Non-pigmented ciliary epithelial cell (primary cell): ENCODE results near the gene BLCAP.
"Not testable (repeated sequence)": the region's sequence is repeated elsewhere in the genome, so short reads cannot be mapped to it uniquely, and the experiment has no call there.

ENCODE experiments used
- DNase-seq: peaks from one replicate; pipeline ENCODE4 v3.0.0-alpha.2; 2010; ENCODE audit warnings: low read depth

Gene BLCAP, protein sequence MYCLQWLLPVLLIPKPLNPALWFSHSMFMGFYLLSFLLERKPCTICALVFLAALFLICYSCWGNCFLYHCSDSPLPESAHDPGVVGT

DNA sequence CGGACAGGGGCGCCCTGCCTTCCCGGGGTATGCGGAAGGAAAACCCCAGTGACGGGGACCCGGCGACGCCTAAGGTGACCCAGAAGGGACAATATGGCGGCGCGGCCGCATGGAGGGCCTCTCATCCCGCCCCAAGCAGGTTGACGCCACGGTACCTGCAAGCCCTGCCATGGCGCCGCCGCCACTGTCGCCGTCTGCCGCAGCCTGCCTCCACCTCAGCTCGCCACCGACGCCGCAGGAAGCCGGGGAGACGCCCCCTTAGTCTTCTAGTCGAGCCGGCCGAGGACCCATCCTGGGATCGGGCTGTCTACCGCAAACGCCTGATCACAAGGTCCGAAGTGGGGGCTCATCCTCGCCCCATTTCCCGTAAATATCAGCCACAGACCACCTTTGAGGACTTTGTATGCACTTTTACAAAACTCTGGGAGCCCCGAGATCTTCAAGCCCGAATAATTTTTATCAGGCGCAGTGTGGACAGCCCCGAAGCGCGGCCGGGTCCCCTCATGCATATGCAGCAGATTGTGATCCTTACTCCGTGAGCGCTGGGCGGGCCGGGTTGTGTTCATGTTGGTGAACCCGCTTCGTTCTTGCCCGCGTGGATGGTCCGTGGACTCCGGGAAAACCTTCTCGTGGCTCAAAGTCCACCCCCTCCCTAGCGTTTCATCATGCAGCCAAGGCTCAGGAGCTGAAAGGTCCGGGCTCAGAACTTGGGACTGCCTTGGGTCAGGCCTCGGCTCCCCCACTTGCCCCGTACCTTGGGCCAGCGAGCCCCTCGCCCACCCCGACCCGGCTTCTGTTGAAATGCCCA, at the start of gene BLCAP:
Gene BLCAP (minus strand): TSS at position 239 of the 808 bp plus-strand sequence. CDS start 8,702 bp downstream, outside the sequence.
- DNase-seq = no peak

DNA sequence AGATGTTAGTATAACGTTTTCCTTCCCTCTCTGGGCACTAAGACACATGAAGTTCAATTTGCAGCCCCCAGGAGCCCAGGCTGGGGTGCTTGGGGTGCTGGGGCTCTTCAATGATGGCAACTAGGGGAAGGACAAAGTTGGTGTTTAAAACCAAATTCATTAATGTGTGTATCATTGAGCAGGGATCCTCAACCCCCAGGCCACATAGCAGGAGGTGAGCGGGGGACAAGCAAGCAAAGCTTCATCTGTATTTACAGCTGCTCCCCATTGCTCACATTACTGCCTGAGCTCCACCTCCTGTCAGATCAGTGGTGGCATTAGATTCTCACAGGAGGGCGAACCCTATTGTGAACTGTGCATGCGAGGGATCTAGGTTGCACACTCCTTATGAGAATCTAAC, 49.8 kb upstream of the BLCAP start:
- not testable (repeated sequence) for DNase-seq

DNA sequence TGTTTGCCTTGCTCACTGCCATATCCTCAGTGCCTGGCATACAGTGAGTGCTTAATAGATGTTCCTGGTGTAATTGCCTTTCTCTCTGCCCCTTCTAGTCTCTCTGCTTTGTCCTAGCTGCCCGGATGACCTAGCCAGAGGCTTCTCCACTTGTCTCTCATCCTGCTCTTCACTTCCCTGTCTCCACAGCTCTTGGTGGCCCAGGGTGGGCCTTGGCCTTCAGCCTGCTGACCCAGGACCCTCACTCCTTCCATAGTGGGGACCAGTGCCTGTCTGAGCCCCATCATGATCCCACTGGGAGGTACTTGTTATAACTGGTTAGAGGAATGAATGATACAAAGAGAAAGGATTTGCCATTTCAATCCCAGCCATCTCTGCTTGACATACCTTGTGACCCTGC, 49.2 kb upstream of the BLCAP start:
- no peak for DNase-seq

DNA sequence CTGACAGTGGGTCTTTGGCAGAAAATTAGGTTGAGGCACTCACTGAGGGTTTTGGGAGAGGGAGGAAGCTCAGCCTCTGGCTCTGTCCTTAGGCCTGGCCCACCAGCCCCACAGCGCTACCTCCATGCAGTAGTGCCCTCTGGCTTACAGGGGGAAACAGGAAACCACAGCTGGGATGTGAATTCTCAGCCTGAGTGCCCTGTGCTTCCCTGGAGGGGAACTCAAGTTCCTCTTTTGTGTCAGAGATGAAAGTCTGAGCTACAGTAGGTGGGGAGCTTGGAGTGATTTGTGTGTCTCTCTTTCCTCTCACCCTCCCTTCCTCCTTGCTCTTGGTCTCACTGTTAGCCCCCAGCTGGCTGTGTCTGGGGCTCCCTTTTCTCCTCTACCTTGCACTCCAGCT, 48.2 kb upstream of the BLCAP start:
- no peak for DNase-seq

DNA sequence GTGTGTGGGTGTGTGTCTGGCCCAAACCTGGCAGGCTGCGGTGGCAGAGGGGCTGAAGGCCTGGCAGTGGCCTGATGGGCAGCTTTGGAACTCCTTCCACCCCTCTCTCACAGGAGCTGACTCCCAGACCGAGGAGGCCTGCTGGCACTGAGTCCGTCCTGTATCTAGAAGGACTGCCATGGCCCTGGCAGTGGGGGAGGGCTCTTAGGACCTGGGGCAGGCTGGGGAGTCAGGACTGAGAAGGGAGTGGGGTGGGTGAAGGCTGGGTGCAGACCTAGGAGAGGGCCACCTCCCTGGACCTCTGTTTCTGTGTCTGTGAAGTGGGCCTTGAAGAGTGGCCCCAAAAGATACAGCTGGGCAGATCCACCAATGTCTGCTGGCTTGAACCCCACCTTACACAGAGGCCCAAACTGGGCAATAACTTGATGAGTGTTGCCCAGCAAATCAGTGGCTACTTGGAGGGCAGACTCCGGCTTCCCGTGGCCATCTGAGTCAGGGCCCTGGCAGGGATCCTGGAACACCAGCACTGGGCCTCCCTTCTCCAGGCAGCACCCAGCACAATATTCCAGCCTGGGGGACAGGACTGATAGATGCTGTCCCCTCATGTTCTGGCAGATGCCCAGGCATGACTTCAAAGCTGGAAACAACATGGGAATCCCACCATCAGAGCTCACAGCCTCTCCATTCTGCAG, 46.7 kb upstream of the BLCAP start:
- no peak for DNase-seq

DNA sequence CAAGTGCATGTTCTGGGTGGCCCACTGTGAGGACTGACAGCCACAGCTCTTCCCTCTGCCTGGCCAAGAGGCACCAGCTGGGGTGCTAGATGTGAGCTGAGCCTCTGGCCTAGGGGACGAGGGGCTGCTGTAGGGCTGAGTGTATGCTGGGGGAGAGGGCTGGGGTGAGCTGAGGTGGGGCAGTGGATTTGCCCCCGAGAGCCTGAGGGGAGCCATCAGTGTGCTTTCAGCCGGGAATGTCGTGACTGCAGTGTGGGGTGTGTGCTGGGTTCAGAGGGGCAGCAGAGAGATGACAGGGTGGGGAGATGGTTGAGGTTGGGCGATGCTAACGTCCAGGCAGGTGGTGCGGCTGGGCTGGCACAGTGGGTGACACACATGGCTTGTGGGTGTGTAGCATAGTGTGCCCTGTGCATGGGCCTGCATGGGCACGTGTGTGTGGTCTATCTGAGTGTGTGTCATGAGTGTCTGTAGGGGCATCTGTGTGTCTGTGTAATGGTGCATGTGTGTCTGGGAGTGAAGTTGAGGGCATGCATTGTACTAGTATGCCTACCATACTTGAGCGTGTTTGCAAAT, 46.0 kb upstream of the BLCAP start:
- no peak for DNase-seq

GRCh38 chr20:37571033-37571432, 43.4 kb upstream of the BLCAP start:
- DNase-seq = no peak

DNA sequence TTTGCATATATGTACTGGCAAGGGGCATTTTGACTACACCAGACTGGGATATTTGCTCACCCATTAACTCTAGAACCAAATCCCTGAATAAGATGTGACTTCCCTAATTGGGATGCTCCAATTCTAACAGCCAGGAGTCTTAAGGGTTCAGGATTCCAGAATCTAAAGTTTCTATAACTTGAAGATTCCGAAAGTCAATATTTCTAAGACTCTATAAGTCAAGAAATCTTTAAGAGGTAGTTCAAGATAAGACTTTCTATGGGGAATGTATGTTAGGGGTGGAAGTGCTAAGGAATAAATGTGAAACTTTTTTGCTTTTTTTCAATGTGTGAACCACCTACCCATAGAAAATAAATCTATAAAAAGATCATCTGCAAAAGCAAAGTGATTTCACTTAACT, 42.7 kb upstream of the BLCAP start:
- no peak for DNase-seq

- no peak for DNase-seq
Observed at GRCh38 chr20:37567671-37568588, 40.3 kb upstream of the BLCAP start.

DNA sequence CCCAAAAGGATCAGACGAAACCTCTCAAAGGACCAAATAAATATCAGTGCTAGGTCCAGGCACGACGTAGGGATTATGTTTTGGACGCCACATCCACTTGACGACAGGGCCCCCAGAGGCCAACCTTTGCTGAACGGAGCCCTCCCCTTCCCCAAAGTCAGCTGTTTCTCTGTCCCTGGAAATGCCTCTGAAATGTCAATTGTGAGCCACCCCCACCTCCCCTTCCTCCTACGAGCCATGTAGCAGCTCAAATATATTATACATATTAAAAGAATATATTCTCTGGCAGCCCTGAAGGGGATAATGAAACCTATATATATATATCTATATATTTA, 39.6 kb upstream of the BLCAP start:
- no peak for DNase-seq

GRCh38 chr20:37566590-37567330, 39.1 kb upstream of the BLCAP start:
- DNase-seq = no peak

DNA sequence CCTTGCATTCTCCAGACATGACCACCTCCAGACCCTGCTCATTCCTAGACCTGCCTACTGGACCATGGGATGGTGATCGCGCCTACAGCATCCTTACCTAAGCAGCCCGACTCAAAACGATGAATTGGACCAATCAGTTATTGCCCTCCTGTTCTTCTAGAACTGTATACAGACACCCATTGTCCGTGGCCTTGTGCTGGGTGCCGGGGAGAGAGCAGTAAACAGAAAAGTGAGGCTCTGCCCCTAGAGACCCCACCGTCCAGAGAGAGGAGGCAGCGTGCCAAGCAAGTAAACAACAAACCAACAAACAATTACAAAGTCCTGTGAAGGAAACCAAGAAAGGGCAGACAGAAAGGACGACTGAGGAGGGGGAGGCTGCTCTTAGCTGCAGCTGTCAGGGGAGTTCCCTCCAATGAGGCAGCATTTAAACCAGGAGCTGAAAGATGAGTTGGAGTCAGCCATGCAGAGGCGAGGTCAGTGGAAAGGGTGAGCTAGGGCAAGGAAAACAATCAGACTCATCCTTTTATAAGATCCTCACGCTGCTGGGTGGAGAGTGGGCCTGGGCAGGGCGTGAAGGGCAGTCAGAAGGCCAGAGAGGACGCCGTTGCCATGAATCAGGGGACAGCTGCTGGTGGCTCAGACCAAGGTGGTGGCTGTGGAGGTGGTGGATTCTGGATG, 37.6 kb upstream of the BLCAP start:
- DNase-seq = no peak

DNA sequence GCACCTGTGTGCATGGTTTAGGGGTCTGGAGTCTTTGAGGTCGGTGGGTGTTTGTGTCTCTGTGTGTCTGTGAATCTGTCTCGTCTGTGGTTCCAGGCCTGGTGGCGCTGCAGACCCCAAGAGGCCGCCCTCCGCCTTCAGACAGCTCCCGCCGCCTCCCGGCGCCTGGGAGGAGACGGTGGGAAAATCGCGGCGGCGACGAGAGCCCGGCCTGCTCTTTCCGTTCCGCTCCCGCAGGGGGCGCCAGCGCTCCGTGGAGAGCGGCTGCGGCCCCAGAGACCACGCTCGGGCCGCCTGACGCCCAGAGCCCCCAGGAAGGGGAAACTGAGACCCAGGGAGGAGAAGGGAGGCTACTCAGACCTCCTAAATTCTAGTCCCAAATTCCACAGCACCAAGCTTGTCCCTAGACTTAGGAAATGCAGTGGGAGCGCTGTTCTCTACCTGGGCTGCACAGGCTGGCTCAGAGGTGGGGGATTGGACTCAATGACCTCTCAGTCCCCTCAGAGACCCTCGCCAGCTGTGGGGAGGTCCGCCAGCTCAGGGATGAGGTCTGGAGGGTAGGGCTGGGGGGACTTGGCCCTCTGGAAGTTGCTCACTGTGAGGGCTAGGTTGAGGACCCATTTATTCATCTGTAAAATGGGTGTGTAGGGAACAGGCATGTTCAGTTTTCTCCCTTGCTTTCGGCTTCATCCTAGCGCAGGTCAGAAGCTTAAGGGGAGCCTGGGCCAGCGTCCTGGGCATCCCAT, 36.9 kb upstream of the BLCAP start:
- DNase-seq = no peak

DNA sequence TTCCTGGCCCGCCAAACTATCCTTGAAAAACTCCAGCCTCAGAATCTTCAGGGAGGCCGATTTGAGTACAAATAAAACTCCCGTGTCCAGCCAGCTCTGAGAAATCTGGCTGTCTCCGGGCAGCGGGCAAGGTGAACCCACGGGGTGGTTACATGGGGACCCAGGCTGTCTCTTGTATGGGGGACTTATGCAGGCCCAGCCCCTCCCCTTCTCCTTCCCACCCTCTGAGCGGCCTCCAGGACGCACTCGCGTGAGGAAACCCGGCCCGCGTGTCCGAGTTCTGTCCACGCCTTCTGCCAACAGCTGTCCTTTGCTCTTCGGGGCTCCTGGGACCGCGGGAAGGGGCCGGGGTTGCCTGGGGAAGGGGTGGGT, 36.3 kb upstream of the BLCAP start:
- DNase-seq = no peak

- no peak for DNase-seq
Observed at GRCh38 chr20:37562695-37563480, 35.2 kb upstream of the BLCAP start.

DNA sequence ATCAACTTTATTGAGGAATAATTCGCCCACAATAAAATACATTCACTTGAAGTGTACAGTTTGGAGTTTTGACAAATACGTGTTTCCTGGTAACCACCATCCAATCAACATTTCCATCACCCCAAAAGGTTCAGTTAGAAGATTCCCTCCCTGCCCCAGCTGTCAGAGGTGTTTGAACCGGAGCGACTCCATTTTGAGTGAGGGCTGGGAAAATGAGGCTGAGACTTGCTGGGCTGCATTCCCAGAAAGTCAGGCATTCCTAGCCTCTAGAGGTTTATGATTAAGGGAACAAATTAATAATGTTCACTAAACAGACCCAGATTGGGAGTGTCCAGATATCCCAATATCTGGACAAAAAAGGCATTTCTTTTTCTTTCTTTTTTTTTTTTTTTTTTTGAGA, 33.0 kb upstream of the BLCAP start:
- DNase-seq = no peak

DNA sequence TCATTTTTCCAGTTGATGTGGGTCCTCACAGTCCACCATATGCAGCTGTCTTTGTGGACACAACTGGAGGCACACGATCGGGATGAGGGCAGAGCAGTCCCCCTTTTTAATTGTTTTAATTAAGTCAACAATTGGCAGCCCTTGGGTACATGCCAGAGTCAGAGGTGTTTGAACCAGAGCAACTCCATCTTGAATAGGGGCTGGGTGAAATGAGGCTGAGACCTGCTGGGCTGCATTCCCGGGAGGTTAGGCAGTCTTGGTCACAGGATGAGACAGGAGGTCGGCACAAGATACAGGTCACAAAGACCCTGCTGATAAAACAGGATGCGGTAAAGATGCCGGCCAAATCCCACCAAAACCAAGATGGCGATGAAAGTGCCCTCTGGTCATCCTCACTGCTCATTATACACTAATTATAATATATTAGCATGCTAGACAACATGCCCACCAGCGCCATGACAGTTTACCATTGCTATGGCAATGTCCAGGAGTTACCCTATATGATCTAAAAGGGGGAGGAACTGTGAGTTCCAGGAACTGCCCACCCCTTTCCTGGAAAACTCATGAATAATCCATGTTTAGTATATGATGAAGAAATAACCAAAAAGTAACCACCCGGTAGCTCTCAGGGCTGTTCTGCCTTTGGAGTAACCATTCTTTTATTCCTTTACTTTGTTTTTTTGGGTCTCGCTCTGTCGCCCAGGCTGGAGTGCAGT, 31.8 kb upstream of the BLCAP start:
- DNase-seq = no peak

- DNase-seq = no peak
Observed at GRCh38 chr20:37558779-37559178, 31.1 kb upstream of the BLCAP start.

DNA sequence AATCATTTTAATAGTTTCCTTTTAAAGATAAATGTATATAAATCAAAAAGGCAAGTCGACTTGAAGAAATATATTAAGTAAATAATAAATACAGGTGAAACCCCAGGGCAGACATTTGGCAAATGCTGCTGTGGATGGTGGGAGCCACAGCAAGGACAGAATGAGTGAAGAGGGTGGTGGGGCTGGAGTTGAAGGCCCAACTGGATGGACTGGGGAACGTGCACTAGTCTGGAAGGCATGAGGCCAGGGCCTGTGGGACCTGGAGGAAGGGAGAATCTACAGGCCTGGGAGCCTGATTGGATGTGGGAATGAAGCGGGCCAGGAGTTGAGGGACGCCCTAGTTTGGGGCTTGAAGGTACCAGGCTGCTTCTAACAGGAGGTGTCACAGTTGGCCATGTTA, 30.6 kb upstream of the BLCAP start:
- no peak for DNase-seq
